CD4-positive, alpha-beta T cell treated with Interleukin-17A for 1 hour (primary cell): ENCODE results near the gene GAL3ST3.
"Not testable (repeated sequence)": the region's sequence is repeated elsewhere in the genome, so short reads cannot be mapped to it uniquely, and the experiment has no call there.

Experiments used
- DNase-seq: peaks from one replicate; pipeline ENCODE4 v3.0.0-alpha.2; 2020

GAL3ST3 gene, protein sequence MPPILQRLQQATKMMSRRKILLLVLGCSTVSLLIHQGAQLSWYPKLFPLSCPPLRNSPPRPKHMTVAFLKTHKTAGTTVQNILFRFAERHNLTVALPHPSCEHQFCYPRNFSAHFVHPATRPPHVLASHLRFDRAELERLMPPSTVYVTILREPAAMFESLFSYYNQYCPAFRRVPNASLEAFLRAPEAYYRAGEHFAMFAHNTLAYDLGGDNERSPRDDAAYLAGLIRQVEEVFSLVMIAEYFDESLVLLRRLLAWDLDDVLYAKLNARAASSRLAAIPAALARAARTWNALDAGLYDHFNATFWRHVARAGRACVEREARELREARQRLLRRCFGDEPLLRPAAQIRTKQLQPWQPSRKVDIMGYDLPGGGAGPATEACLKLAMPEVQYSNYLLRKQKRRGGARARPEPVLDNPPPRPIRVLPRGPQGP

GRCh38 chr11:66048547-66049323 lies at the start of gene GAL3ST3:
Gene GAL3ST3 (minus strand): TSS chr11:66049161. CDS start chr11:66045415, 3,746 bp downstream.
- no peak for DNase-seq

DNA sequence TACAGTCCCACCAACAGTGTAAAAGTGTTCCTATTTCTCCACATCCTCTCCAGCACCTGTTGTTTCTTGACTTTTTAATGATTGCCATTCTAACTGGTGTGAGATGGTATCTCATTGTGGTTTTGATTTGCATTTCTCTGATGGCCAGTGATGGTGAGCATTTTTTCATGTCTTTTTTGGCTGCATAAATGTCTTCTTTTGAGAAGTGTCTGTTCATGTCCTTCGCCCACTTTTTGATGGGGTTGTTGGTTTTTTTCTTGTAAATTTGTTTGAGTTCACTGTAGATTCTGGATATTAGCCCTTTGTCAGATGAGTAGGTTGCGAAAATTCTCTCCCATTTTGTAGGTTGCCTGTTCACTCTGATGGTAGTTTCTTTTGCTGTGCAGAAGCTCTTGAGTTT lies 43.2 kb upstream of the GAL3ST3 start:
- DNase-seq: not testable (repeated sequence)

- DNase-seq: no peak
These were observed 41.3 kb upstream of the GAL3ST3 start for GRCh38 chr11:66090288-66090687.

DNA sequence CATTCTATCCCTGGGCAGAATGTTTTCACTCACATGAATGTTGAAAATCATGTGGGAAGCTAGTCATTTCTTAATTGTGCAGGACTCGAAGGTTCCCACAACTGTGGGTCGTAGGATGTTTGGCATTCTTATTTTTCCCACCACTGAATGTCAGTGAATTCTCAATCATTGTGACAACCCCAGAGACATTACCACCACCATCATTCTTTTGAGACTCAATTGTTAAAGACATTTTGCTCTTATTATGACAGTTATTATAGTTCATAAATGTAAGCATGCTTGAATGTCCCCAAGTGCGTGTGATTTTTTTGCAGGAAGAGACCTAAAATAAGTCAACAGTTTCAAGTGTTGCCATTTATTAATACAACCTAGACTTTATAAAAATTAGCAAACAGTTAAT lies 40.1 kb upstream of the GAL3ST3 start:
- no peak for DNase-seq

GRCh38 chr11:66087148-66087908 lies 38.4 kb upstream of the GAL3ST3 start:
- no peak for DNase-seq

- no peak for DNase-seq
These were observed 36.0 kb upstream of the GAL3ST3 start for GRCh38 chr11:66084821-66085475.

DNA sequence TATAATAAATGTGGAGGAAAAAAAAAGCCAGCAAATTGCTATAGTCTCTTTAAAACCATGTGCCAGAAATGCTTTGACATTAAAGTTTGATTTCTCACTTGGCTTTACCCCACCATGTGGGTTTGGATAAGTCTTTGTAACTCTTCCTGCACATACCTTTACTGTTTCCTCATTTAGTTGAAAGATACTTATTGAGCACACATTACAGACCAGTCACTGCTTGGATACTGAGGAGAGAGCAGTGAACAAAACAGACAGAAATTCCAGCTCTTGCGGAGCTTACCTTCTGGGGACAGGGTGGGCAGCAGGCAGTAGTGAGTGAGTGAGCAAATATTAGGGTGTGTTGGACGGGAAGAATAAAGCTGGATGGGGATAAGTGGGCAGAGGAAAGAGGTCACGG lies 34.8 kb upstream of the GAL3ST3 start:
- no peak for DNase-seq

DNA sequence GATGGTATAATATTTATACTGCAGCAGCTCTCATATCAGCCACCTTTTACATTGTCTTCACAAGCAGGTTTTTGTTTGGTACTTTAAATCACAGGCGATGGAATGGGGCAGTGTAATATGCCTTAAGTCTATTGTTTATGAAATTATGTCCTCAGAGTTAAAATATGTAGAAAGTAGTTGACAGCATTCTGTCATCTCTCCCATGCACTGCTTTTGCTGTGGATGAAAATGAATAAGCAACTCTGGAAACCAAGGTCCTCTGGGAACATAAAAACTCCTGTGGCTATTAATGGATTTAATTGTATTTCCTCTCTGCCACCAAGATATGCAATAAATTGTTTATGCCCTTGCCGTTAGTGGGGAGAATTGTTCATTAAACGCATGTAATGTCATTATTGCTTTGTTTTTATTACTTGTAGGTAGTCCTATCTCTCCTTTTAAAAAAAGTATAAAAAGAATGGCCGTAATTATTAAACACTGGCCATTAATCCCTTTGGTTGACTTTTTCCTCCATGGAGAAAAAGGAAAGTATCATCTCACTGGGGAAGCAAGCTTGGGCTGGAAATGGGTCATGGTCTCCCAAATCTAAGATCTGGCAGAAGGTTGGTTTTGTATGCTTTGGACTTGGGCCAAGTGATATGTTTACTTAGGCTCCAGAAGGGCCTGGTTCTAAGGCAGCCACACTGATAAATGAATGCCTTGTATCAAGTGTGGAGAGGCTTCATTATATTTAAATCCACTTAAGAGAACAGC lies 34.2 kb upstream of the GAL3ST3 start:
- no peak for DNase-seq

DNA sequence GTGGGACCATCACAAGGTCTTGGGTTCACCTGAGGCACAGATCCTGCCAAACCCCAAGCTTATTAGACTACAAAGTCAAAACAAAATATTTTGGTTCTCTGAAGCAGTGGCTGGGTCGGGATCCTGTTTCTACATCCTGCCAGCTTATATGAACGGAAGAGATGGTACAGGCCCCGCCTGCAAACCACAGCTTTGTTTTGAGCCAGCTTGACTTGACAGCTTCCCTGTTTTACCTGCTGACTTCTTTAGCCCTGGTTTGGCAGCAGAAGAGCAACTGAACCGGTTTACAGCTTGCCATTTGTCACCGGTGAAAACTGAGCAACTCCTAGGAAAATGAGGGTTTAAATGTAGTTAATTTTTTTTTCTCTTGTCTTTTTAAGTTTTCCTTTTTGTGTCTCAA lies 32.5 kb upstream of the GAL3ST3 start:
- peak; percentile 85 for DNase-seq

GRCh38 chr11:66080055-66080817 lies 31.3 kb upstream of the GAL3ST3 start:
- DNase-seq: peak; percentile 79

- DNase-seq: peak; percentile 20
These were observed 30.0 kb upstream of the GAL3ST3 start for GRCh38 chr11:66078949-66079348.

DNA sequence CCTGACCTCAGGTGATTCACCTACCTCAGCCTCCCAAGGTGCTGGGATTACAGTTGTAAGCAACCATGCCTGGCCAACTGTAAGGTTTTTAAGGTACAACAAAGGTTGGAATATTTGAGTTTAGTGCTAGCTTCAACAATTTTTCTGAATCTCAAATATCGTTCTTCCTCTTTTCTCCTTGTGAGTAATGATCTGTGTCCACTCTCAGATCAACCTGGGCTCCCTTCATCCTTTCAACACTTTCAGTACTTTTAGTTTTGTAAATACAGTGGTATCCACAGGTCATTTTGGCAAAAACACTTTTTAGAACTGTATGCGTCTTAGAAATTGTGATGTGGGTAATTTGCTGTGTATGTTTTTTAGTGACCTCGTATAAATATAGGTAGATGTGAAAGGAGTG lies 29.0 kb upstream of the GAL3ST3 start:
- no peak for DNase-seq

GRCh38 chr11:66076561-66076960 lies 27.6 kb upstream of the GAL3ST3 start:
- DNase-seq: no peak

DNA sequence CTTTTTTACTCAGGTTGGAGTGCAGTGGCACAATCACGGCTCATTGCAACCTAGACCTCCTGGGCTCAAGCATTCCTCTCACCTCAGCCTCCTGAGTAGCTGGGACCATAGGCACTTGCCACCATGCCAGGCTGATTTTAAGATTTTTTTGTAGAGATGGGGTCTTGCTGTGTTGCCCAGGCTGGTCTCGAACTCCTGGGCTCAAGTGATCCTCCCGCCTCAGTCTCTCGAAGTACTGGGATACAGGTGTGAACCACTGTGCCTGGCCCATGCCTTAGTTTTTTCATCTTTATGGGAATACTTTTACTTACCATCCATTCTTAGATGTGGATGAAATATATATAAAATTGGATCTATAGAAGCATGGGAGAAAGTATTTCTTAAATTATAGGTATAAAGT lies 26.3 kb upstream of the GAL3ST3 start:
- no peak for DNase-seq

DNA sequence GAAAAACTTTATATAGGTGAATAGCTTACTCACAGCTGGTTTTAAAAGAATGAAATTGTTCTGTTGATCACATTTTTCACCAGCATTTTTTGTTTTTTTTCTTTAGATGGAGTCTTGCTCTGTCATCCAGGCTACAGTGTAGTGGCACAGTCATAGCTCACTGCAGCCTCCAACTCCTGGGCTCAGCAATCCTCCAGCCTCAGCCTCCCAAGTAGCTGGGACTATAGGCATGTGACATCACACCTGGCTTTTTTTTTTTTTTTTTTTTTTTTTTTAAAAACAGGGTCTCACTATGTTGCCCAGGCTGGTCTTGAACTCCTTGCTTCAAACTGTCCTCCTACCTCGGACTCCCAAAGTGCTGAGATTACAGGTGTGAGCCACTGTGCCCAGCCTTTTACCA lies 24.7 kb upstream of the GAL3ST3 start:
- DNase-seq: no peak

DNA sequence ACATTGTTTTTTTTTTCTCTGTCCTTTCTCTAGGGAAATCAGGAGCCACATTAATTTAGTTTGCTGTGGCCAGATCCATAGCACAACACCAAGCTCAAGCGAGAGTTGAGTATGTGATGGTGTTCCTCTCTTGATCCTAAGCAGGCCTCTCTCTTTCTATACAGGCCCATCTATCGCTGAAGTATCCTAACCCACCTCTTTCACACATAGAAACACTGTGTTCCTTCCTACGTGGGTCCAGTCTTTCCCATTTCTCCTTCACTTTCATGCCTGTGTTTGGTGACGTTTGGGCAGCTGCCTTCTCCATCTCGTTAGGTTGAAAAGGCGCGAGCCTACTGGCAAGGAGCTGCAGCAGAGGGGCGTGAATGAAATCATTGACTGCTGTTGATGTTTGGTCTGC lies 23.6 kb upstream of the GAL3ST3 start:
- no peak for DNase-seq

DNA sequence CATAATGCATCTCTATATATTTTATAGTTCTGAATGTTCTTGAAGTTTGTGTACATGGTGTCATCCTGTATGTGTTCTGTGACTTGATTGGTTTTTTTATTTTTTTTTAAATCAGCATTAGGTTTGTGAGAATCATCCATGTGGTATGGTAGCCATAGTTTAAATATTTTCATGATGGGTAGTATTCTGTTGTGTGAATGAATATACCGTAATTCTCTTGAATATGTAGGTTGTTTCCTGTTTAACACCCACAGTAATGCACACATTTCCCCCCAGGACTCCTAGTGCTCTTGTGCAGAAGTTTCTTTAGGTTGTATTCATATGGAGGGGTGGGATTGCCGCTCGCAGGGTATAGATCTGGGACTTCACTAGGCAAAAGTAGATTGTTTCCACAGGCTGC lies 23.1 kb upstream of the GAL3ST3 start:
- DNase-seq: no peak

GRCh38 chr11:66071381-66071801 lies 22.4 kb upstream of the GAL3ST3 start:
- peak; percentile 34 for DNase-seq

DNA sequence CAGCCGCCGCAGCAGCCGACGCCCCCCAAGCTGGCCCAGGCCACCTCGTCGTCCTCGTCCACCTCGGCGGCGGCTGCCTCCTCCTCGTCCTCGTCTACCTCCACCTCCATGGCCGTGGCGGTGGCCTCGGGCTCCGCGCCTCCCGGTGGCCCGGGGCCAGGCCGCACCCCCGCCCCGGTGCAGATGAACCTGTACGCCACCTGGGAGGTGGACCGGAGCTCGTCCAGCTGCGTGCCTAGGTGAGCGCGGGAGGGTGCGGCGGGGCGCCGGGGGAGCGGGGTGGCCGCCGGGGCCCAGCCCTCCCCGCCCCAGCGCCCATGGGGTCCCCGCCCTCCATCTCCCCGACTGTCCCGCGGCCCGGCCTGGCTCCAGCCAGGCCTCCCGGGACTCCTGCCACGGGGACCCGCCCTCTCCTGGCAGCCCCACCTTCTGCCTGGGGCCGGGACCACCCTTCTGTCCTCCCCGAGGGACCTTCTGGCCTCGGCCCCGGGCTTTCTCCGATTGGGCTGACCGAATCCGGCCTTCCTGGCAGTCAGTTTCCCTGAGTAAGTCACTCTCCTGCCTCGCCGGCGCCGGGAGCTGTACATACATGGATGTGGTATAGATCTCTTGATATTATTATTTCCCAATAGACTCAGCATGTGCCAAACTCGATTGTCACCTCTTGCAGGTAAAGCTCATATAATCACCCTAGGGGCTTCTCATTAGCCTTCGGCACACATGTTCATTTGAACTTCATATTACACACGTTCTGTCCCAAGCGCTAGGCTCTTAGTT lies 21.8 kb upstream of the GAL3ST3 start:
- peak; percentile 13 for DNase-seq
